ENCODE results near the gene SRGAP1. TPM values are rescaled to one million over a fixed set of nuclear protein-coding genes. Genes with fewer than 3 reads are reported as not detected.
"Not testable (repeated sequence)": the region's sequence is repeated elsewhere in the genome, so short reads cannot be mapped to it uniquely, and the experiment has no call there.

Gene SRGAP1
- total RNA-seq, 1 donor from 2014 or later, result 16.0 TPM

GRCh38 chr12:64109706-64110105, 265.2 kb downstream of the SRGAP1 start:
- DNase-seq (ENCODE audit: low spot score), result no peak
- no peak for ATAC-seq
- intact Hi-C loops (cut with DNase I), result loop anchor here (1.0 kb wide), 1 partner anchor 266 kb away; no protein-coding TSS in a partner anchor

DNA sequence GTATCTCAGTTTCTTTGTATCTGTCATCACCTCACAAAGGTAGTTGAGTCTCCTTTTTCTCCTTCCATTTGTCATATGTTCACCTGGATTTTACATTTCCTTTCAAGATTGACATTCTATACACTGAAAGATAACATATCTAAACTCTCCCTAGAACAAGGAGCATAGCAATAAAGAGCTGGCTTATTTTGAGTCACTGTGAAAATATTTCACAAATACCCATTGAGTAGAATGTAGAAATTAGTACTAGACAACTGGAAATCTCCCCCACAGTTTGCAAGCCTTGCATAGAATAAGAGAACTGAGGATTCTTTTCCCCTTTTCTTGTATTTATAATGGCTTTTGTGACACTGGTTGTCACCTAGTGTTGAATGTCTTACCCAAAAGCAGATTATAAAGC, 266.4 kb downstream of the SRGAP1 start:
- DNase-seq (ENCODE audit: low spot score), result no peak
- intact Hi-C loops (cut with DNase I), result loop anchor here (1.0 kb wide), 1 partner anchor 268 kb away; no protein-coding TSS in a partner anchor
- ATAC-seq, result no peak

GRCh38 chr12:64116969-64117368, 272.5 kb downstream of the SRGAP1 start:
- intact Hi-C loops (cut with DNase I), result no loop called here
- no peak for ATAC-seq

GRCh38 chr12:64120568-64120967, 276.1 kb downstream of the SRGAP1 start:
- no peak for ATAC-seq
- no peak for DNase-seq (ENCODE audit: low spot score)
- intact Hi-C loops (cut with DNase I), result no loop called here

More at GRCh38 chr12:64116969-64117368, 272.5 kb downstream of the SRGAP1 start:
- DNase-seq (ENCODE audit: low spot score), result no peak

GRCh38 chr12:64121086-64121485, 276.6 kb downstream of the SRGAP1 start:
- intact Hi-C loops (cut with DNase I); DNase-seq (ENCODE audit: low spot score); ATAC-seq: not testable (repeated sequence)

DNA sequence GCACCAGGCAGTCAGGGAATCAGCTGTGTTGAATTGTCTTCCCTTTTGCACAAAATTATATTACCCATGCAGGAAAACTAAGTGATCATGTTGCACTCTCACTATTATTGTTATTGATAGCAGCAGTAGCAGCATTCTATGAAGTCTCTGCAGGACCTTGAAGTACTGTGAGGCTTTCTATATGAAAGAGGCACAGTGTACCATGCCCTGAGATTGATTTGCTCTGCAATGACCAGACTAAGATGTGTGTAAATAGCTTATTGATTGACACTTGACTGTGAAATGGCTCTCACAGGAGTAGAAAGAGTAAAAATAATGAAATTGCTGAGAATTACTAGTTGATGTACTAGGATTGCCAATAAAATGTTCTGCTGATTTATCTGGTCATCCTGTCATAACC, 277.7 kb downstream of the SRGAP1 start:
- intact Hi-C loops (cut with DNase I), result no loop called here
- no peak for ATAC-seq
- no peak for DNase-seq (ENCODE audit: low spot score)

DNA sequence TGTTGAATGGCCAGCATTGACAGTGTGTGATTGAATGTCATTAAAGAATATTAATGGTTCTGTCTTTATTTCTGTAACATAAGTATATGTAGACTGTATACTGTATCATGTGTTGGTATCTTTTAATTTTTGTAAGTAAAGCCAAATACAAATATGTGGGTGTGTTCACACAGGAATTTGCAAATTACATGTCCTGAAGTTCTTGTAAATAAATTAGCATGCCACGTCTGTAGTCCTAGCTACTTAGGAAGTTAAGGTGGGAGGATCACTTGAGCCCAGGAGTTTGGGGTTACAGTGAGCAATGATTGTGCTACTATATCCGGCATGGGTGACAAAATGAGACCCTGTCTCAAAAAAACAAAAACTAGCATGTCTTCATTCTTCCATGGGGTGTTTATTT, 278.5 kb downstream of the SRGAP1 start:
- DNase-seq (ENCODE audit: low spot score) (no peak), ATAC-seq (no peak)

DNA sequence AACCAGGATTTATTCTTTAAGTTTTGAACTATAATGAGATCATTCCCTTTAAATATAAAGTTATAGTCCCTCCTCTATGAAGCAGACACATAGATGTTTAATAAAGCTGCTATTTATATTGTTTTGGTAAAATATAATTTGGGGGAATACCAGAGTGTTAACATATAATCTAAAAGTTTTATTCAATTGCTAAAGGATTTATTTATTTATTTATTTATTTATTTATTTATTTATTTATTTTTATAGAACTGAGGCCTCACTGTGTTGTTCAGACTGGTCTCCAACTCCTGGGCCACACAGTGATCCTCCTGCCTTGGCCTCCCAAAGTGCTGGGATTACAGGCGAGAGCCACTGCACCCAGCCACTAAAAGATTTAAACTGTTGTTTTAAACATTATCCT, 278.9 kb downstream of the SRGAP1 start:
- intact Hi-C loops (cut with DNase I), result no loop called here
- DNase-seq (ENCODE audit: low spot score) (no peak), ATAC-seq (no peak)

More for the DNA sequence above, 278.5 kb downstream of the SRGAP1 start:
- intact Hi-C loops (cut with DNase I), result no loop called here

DNA sequence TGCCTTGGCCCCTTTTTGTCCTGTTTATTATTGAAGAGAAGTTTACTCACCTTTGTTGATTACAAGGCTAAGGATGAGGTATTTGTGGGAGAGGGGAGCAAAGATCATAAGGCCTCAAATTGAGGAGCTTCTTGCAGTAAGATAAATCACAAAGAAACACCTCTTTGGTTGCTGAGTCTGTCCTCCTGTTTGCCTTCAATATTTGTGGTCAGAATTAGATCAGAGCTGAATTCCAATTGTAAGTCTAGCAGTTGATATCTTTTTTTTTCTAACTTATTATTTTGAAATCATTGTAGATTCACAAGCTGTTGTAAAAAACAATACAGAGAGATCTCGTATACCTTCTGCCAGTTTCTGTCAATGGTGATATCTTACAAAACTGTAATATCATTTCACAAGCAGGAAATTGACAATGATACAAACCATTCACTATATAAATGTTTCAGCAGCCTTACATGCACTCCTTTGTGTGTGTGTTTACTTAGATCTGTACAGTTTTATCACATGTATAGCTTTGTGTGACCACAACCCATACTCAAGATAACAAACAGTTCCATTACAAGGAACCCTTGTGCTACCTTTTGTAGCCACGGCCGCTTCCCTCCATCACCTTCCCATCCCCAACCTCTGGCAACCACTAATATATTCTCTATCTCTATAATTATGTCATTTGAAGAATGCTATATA, 280.2 kb downstream of the SRGAP1 start:
- no peak for ATAC-seq
- intact Hi-C loops (cut with DNase I), result no loop called here
- no peak for DNase-seq (ENCODE audit: low spot score)

DNA sequence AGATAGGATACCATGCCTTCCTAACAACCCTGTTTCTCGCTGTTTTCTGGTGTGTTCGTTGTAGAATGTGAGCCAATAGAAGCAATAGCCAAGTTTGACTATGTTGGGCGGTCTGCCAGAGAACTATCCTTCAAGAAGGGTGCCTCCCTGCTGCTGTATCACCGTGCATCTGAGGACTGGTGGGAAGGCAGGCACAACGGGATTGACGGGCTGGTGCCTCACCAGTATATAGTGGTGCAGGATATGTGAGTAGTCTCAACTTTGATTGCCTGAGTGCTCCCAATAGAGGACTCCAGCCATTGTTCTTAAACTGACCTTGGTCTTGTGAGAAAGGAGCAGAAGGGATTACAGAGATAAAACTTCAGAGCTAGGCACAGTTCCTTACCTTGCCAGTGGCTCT, 281.4 kb downstream of the SRGAP1 start:
- ATAC-seq (peak; percentile 53), DNase-seq (ENCODE audit: low spot score) (no peak)
- intact Hi-C loops (cut with DNase I), result no loop called here

DNA sequence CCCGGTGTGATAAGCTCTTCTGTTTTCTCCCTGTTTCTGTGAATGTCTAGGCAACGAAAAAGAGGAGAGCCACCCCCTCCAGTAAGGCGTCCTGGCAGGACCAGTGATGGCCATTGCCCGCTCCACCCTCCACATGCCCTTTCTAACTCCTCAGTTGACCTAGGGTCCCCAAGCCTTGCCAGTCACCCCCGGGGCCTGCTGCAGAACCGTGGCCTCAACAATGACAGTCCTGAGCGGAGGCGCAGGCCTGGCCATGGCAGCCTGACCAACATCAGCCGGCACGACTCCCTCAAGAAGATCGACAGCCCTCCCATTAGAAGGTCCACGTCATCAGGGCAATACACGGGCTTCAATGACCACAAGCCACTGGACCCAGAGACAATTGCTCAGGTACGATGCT, 283.3 kb downstream of the SRGAP1 start:
- DNase-seq (ENCODE audit: low spot score) (no peak), ATAC-seq (no peak)
- intact Hi-C loops (cut with DNase I), result no loop called here

DNA sequence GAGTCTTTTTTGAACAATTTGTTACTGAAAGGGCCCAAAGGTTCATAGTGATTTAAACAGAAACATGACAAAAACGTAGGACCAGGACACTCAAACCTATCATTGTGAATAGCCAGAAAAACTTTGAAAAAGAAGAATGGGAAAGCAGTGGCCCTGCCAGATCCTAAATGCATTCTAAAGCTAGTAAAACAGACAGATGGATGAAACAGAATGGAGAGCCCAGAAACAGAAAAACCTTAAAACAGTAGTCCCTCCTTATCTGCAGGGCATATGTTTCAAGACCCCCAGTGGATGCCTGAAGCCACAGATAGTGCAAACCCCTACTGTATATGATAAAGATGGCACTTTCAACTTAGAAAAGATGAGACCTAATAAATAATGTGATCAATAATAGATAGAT, 283.9 kb downstream of the SRGAP1 start:
- intact Hi-C loops (cut with DNase I), result no loop called here
- DNase-seq (ENCODE audit: low spot score) (no peak), ATAC-seq (no peak)

DNA sequence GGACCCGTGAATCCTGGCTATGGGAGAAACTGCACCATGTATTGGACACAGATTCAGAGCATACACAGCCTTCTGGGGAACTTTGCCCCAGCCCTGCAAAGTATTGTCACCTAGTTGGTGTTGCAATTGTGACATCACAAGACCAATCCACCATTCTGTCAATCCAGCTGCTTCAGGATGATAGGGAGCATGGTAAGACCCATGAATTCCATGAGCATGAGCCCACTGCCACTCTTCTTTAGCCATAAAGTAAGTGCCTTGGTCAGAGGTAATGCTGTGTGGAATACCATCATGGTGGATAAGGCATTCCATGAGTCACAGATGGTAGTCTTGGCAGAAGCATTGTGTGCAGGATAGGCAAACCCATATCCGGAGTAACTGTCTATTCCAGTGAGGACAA, 286.0 kb downstream of the SRGAP1 start:
- DNase-seq (ENCODE audit: low spot score); intact Hi-C loops (cut with DNase I); ATAC-seq: not testable (repeated sequence)

- DNase-seq (ENCODE audit: low spot score); ATAC-seq; intact Hi-C loops (cut with DNase I): not testable (repeated sequence)
Measured at GRCh38 chr12:64131456-64131855, 287.0 kb downstream of the SRGAP1 start.

- ATAC-seq; DNase-seq (ENCODE audit: low spot score); intact Hi-C loops (cut with DNase I): not testable (repeated sequence)
Measured at GRCh38 chr12:64132672-64133071, 288.2 kb downstream of the SRGAP1 start.

- ATAC-seq (no peak), DNase-seq (ENCODE audit: low spot score) (no peak)
- intact Hi-C loops (cut with DNase I), result no loop called here
Measured at GRCh38 chr12:64137117-64137516, 292.6 kb downstream of the SRGAP1 start.

DNA sequence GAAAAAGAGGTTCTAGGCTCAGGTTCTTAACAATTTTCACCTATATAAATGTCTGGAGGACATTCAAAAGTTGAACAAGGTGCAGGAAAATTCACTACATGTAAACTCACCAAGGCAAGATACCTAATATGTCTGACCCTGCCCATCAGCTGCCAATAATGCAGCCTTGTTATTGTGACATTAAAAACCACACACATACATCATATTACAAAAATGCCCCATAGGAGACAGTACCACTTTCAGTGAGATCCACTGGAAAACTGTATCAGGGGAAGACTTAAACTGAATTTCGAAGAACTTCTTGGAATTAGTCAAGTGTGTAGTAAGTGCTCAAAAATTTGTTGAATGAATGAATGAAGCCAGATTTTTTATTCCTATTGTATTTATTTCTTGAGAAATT, 294.5 kb downstream of the SRGAP1 start:
- intact Hi-C loops (cut with DNase I), result no loop called here
- no peak for ATAC-seq

GRCh38 chr12:64142382-64142781, 297.9 kb downstream of the SRGAP1 start:
- ATAC-seq, result no peak
- intact Hi-C loops (cut with DNase I), result no loop called here
- no peak for DNase-seq (ENCODE audit: low spot score)

More for the DNA sequence above, 294.5 kb downstream of the SRGAP1 start:
- DNase-seq (ENCODE audit: low spot score), result no peak

GRCh38 chr12:64142784-64143183, 298.3 kb downstream of the SRGAP1 start:
- no peak for ATAC-seq
- DNase-seq (ENCODE audit: low spot score), result no peak
- intact Hi-C loops (cut with DNase I), result no loop called here

- intact Hi-C loops (cut with DNase I), result no loop called here
Measured at GRCh38 chr12:64145226-64145625, 300.7 kb downstream of the SRGAP1 start.

More at GRCh38 chr12:64145226-64145625, 300.7 kb downstream of the SRGAP1 start:
- ATAC-seq (no peak), DNase-seq (ENCODE audit: low spot score) (no peak)

All from sciatic nerve (tissue), 2 donors.